GM18873 (cell line): ENCODE data around the gene ADPRHL1.
"Not testable (repeated sequence)": the region's sequence is repeated elsewhere in the genome, so short reads cannot be mapped to it uniquely, and the experiment has no call there.

ENCODE experiments used
- ATAC-seq: cut with Tn5 transposase; IDR thresholded peaks from one replicate; pipeline ENCODE4 v1.9.1; 2021; ENCODE audit warnings: mild to moderate bottlenecking, moderate library complexity, moderate number of reproducible peaks; ENCODE audit not compliant: unreplicated experiment, low FRiP score

ADPRHL1 gene

GRCh38 chr13:113383089-113383488 is 70.2 kb downstream of the ADPRHL1 start:
- ATAC-seq = no peak

GRCh38 chr13:113382542-113382941 is 70.7 kb downstream of the ADPRHL1 start:
- ATAC-seq = not testable (repeated sequence)

GRCh38 chr13:113378825-113379224 is 74.5 kb downstream of the ADPRHL1 start:
- ATAC-seq = no peak

- ATAC-seq = no peak
Measured at GRCh38 chr13:113374511-113375175, 78.6 kb downstream of the ADPRHL1 start.

- no peak for ATAC-seq
Measured at GRCh38 chr13:113373811-113374485, 79.3 kb downstream of the ADPRHL1 start.

- not testable (repeated sequence) for ATAC-seq
Measured at GRCh38 chr13:113371701-113372100, 81.6 kb downstream of the ADPRHL1 start.

GRCh38 chr13:113371061-113371460 is 82.2 kb downstream of the ADPRHL1 start:
- no peak for ATAC-seq

- ATAC-seq = no peak
Measured at GRCh38 chr13:113369881-113370280, 83.4 kb downstream of the ADPRHL1 start.

GRCh38 chr13:113369189-113369588 is 84.1 kb downstream of the ADPRHL1 start:
- ATAC-seq = no peak

GRCh38 chr13:113368353-113368752 is 84.9 kb downstream of the ADPRHL1 start:
- ATAC-seq = not testable (repeated sequence)

- no peak for ATAC-seq
Measured at GRCh38 chr13:113367771-113368170, 85.5 kb downstream of the ADPRHL1 start.

GRCh38 chr13:113367020-113367560 is 86.2 kb downstream of the ADPRHL1 start:
- ATAC-seq = no peak

GRCh38 chr13:113365971-113366588 is 87.2 kb downstream of the ADPRHL1 start:
- ATAC-seq = no peak

- ATAC-seq = no peak
Measured at GRCh38 chr13:113365583-113365970, 87.7 kb downstream of the ADPRHL1 start.

GRCh38 chr13:113364901-113365582 is 88.2 kb downstream of the ADPRHL1 start:
- no peak for ATAC-seq

GRCh38 chr13:113364311-113364889 is 88.9 kb downstream of the ADPRHL1 start:
- ATAC-seq = no peak

- ATAC-seq = no peak
Measured at GRCh38 chr13:113361406-113361805, 91.9 kb downstream of the ADPRHL1 start.

- ATAC-seq = no peak
Measured at GRCh38 chr13:113360446-113360845, 92.8 kb downstream of the ADPRHL1 start.

- no peak for ATAC-seq
Measured at GRCh38 chr13:113359571-113359970, 93.7 kb downstream of the ADPRHL1 start.

- no peak for ATAC-seq
Measured at GRCh38 chr13:113358653-113359190, 94.6 kb downstream of the ADPRHL1 start.
